Chondrocyte (in vitro differentiated cells): Measurements from ENCODE around the gene ITGB1. TPM values are rescaled to one million over a fixed set of nuclear protein-coding genes. Genes with fewer than 3 reads are reported as not detected.

Experiments used
- DNase-seq: peaks from one replicate; pipeline ENCODE4 v3.0.0; 2021; ENCODE audit warnings: mixed read lengths, low spot score
- H3K27ac Mint-ChIP-seq: one replicate; pipeline ENCODE4 v1.8.0; 2021; ENCODE audit warnings: mild to moderate bottlenecking, moderate library complexity, mixed read lengths; ENCODE audit not compliant: unreplicated experiment
- H3K27me3 Mint-ChIP-seq: 2 replicates; pipeline ENCODE4 v1.8.0; 2021; ENCODE audit warnings: low read depth, mixed read lengths
- H3K36me3 Mint-ChIP-seq: 2 replicates; pipeline ENCODE4 v1.8.0; 2021; ENCODE audit warnings: low read depth, mixed read lengths
- H3K4me1 Mint-ChIP-seq: 2 replicates; pipeline ENCODE4 v1.8.0; 2021; ENCODE audit warnings: low read depth, mild to moderate bottlenecking, mixed read lengths
- H3K4me3 Mint-ChIP-seq: one replicate; pipeline ENCODE4 v1.8.0; 2021; ENCODE audit warnings: mild to moderate bottlenecking, moderate library complexity, mixed read lengths; ENCODE audit not compliant: unreplicated experiment
- H3K9me3 Mint-ChIP-seq: 2 replicates; pipeline ENCODE4 v1.8.0; 2021; ENCODE audit warnings: low read depth, mixed read lengths
- total RNA-seq: library from RNA; stranded (reverse); gene quantifications from 3 replicates; pipeline ENCODE4 v1.2.1, GENCODE V29; 2021
- TF ChIP-seq, protein P1 (sequence below): fragments of 200-600 bp; sonication (generic); IDR thresholded peaks from 2 replicates; pipeline ENCODE4 v1.5.0; 2021; ENCODE audit warnings: antibody characterized with exemption, mild to moderate bottlenecking, moderate library complexity

ITGB1 gene
- total RNA-seq, 1 donor from 2014 or later, result 1,183 TPM

DNA sequence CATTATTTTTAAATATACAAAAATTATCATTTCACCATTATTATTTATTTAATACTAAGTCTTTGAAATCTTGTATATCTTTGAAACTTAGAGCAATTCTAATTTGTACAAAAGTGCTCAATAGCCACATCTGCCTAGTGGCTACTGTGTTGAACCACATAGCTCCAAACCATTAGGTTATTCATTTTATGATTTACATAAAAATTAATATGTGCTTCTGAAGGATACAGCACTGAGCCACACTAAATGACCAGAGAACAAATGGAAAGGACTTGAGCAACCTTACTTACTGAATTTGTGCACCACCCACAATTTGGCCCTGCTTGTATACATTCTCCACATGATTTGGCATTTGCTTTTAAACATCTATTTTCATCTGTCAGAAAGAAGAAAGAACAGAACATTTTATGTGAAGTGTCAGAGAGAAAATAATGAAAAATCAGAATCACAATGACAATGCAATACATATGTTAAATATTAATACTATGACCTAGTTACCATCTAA, 25.8 kb downstream of the ITGB1 start:
- Mint-ChIP-seq H3K36me3 (peaks cover 25% of the 10 kb centered on the region), H3K27ac (no peak overlapping the region), H3K27me3 (no peaks in the 10 kb centered on the region), H3K4me1 (peaks cover 39% of the 10 kb centered on the region), H3K4me3 (no peak overlapping the region), H3K9me3 (no peaks in the 10 kb centered on the region)
- no peak for DNase-seq
- TF ChIP-seq, protein P1, sequence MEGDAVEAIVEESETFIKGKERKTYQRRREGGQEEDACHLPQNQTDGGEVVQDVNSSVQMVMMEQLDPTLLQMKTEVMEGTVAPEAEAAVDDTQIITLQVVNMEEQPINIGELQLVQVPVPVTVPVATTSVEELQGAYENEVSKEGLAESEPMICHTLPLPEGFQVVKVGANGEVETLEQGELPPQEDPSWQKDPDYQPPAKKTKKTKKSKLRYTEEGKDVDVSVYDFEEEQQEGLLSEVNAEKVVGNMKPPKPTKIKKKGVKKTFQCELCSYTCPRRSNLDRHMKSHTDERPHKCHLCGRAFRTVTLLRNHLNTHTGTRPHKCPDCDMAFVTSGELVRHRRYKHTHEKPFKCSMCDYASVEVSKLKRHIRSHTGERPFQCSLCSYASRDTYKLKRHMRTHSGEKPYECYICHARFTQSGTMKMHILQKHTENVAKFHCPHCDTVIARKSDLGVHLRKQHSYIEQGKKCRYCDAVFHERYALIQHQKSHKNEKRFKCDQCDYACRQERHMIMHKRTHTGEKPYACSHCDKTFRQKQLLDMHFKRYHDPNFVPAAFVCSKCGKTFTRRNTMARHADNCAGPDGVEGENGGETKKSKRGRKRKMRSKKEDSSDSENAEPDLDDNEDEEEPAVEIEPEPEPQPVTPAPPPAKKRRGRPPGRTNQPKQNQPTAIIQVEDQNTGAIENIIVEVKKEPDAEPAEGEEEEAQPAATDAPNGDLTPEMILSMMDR, result no peak

DNA sequence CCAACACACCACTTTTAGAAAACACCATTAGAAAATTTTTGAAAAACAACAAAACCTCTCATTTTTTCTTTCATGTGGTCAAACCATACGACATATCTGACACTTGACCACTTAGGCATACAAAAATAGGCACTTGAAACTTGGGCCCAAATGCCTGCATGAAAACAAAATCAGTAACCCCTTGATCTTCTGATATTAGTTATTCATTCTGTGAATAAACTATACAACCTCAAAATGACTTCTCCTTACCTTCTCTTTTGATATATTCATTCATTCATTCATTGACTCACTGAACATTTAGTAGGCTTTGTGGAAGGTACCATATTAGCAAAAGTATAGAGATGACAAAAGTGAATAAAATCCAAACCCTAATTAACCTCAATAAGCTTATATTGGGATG, 26.4 kb downstream of the ITGB1 start:
- DNase-seq, result no peak
- Mint-ChIP-seq H3K27ac (no peak overlapping the region), H3K36me3 (peaks cover 32% of the 10 kb centered on the region), H3K4me1 (peaks cover 32% of the 10 kb centered on the region), H3K9me3 (no peaks in the 10 kb centered on the region), H3K27me3 (no peaks in the 10 kb centered on the region), H3K4me3 (no peak overlapping the region)
- TF ChIP-seq, protein P1, result no peak

DNA sequence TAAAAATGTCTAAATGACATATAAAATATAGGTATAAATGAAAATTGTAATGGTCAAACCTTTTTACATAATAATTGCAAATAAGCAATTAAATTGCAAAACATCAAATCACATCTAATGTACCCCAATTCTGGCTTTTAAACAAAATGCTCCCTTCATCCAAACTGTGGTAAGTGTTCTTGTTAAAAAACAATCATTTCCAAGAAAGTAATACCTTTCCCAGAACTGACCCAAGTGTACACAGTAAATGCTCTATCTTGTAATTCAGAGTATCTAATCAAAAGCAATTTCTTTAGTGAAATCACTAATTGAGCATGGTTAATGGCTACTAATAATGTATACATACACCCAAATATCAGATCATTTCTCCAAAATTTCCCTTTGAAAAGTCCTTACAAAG, 28.0 kb downstream of the ITGB1 start:
- Mint-ChIP-seq H3K27ac (peak overlapping the region; percentile 60), H3K27me3 (no peaks in the 10 kb centered on the region), H3K36me3 (peaks cover 39% of the 10 kb centered on the region), H3K9me3 (no peaks in the 10 kb centered on the region), H3K4me1 (peaks cover 20% of the 10 kb centered on the region), H3K4me3 (no peak overlapping the region)
- no peak for DNase-seq
- TF ChIP-seq, protein P1, result no peak

DNA sequence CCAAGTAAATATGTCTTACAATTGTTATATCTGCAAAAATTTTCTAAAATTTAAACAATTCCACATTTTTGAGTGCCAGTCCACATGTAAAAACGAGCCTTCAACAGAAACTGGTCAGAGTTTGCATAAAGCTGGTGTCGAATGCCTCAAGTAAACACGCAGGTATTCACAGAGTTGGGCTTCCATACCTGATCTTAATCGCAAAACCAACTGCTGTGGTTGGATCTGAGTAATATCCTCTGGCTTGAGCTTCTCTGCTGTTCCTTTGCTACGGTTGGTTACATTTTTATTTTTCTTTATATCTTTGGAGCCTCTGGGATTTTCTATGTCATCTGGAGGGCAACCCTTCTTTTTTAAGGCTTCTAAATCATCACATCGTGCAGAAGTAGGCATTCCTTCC, 28.4 kb downstream of the ITGB1 start:
- TF ChIP-seq, protein P1, result no peak
- Mint-ChIP-seq H3K4me3 (no peak overlapping the region), H3K36me3 (peaks cover 40% of the 10 kb centered on the region), H3K9me3 (no peaks in the 10 kb centered on the region), H3K27me3 (no peaks in the 10 kb centered on the region), H3K4me1 (peaks cover 17% of the 10 kb centered on the region), H3K27ac (peak overlapping the region; percentile 60)
- no peak for DNase-seq

DNA sequence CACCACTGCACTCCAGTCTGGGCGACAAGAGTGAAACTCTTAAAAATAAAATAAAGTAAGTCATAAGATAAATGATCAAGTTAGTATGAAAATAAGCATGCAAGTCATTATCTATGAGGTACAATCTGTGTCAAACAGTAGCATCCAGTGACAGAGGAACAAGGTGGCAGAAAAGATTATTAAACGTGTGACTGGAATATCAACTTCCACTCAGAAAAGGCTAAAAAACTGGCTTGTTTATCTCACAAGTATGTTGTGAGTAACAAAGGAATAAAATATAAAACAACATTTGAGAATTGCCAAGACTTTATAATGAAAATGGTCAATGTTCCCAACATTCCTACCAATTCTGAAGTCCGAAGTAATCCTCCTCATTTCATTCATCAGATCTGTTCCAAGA, 30.3 kb downstream of the ITGB1 start:
- H3K36me3 Mint-ChIP-seq, result peaks cover 47% of the 10 kb centered on the region
- H3K4me3 Mint-ChIP-seq, result no peak overlapping the region
- H3K9me3 Mint-ChIP-seq, result no peaks in the 10 kb centered on the region

More for the DNA sequence above, 30.3 kb downstream of the ITGB1 start:
- no peaks in the 10 kb centered on the region for H3K27me3 Mint-ChIP-seq
- DNase-seq, result no peak
- H3K4me1 Mint-ChIP-seq, result peaks cover 15% of the 10 kb centered on the region
- no peak overlapping the region for H3K27ac Mint-ChIP-seq
- TF ChIP-seq, protein P1, result no peak
